ENCODE data around the gene DOCK1.
"Not testable (repeated sequence)": the region's sequence is repeated elsewhere in the genome, so short reads cannot be mapped to it uniquely, and the experiment has no call there.

Gene DOCK1

DNA sequence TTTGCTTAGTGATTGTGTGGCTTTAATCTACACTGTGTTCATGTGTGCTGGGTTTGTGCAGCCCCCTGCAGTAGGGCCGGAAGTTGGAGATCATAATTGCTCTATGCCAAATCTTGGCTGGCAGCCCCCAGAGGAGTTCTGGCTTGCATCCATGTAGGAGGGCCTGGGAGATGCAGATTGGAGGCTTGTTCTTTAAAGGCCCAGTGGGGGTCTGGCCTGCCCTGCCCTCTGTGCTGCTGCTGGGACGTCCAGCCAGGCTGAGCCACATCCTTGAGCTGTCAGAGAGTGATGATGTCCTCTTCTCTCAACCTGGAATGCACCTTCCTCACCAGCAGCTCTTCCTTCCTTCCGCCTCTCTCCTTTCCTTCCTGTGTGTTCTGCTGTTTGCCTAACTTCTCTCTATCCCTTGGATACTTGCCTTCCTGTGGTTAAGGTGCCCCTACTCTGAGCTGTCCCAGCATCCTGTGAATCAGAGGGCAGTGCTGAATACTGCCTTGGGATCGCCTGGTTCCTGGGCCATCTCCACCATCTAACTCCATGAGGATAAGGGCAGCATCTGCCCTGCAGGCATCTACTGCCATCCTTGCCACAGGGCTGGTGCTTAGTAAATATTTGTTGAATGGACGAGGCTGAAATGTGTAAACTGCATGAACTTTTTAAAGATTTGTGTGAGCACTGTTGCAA, 30.2 kb downstream of the DOCK1 start:
- Histone ChIP-seq H2AFZ (ENCODE audit: low read length, unreplicated experiment) (no peak overlapping the region), H3K4me1 (ENCODE audit: control insufficient read depth, insufficient read depth, low read length, unreplicated experiment) (peaks cover 9% of the 10 kb centered on the region), H3K27me3 (ENCODE audit: insufficient read depth, low read length) (no peaks in the 10 kb centered on the region), H3K36me3 (ENCODE audit: insufficient read depth, low read length) (no peaks in the 10 kb centered on the region), H3K27ac (ENCODE audit: low read depth, low read length) (no peak overlapping the region), H3K4me3 (ENCODE audit: low read depth, low read length) (no peak overlapping the region), H3K79me2 (ENCODE audit: control insufficient read depth, insufficient read depth, low read length, unreplicated experiment) (peaks cover 70% of the 10 kb centered on the region)

DNA sequence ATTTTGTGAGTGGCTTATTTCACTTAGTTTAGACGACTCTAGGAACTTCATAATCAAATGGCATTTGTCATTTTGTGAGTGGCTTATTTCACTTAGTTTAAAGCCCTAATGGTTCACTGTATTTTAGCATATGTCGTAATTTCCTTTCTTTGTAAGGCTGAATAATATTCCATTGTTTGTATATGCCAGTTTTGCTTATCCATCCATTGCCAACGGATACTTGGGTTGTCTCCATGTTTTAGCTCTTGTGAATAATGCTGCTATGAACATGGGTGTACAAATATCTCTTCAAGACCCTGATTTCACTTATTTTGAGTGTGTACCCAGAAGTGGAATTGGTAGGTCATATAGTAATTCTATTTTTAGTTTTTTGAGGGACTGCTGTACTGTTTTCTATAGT, 31.8 kb downstream of the DOCK1 start:
- Histone ChIP-seq H3K36me3 (ENCODE audit: insufficient read depth, low read length) (no peaks in the 10 kb centered on the region; the same call in 1 of the 2 replicates), H3K27ac (ENCODE audit: low read depth, low read length) (no peak overlapping the region), H3K27me3 (ENCODE audit: insufficient read depth, low read length) (no peaks in the 10 kb centered on the region), H2AFZ (ENCODE audit: low read length, unreplicated experiment) (no peak overlapping the region), H3K4me1 (ENCODE audit: control insufficient read depth, insufficient read depth, low read length, unreplicated experiment) (peaks cover 9% of the 10 kb centered on the region), H3K4me3 (ENCODE audit: low read depth, low read length) (no peak overlapping the region), H3K79me2 (ENCODE audit: control insufficient read depth, insufficient read depth, low read length, unreplicated experiment) (peaks cover 70% of the 10 kb centered on the region)

DNA sequence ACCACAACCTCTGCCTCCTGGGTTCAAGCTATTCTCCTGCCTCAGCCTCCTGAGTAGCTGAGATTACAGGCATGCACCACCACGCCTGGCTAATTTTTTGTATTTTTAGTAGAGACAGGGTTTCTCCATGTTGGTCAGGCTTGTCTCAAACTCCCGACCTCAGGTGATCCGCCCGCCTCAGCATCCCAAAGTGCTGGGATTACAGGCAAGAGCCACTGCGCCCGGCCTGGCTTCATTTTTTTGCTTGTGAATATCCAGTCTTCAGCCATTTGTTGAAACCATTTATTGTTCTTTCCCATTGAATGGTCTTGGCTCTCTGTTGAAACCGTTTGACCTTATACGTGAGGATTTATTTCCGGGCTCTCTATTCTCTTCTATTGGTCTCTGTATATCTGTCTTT, 32.9 kb downstream of the DOCK1 start:
- peaks cover 69% of the 10 kb centered on the region for H3K79me2 ChIP-seq (ENCODE audit: control insufficient read depth, insufficient read depth, low read length, unreplicated experiment)
- not testable (repeated sequence) for H3K36me3 ChIP-seq (ENCODE audit: insufficient read depth, low read length); H3K27ac ChIP-seq (ENCODE audit: low read depth, low read length); H3K27me3 ChIP-seq (ENCODE audit: insufficient read depth, low read length); H2AFZ ChIP-seq (ENCODE audit: low read length, unreplicated experiment); H3K4me3 ChIP-seq (ENCODE audit: low read depth, low read length); H3K4me1 ChIP-seq (ENCODE audit: control insufficient read depth, insufficient read depth, low read length, unreplicated experiment)

DNA sequence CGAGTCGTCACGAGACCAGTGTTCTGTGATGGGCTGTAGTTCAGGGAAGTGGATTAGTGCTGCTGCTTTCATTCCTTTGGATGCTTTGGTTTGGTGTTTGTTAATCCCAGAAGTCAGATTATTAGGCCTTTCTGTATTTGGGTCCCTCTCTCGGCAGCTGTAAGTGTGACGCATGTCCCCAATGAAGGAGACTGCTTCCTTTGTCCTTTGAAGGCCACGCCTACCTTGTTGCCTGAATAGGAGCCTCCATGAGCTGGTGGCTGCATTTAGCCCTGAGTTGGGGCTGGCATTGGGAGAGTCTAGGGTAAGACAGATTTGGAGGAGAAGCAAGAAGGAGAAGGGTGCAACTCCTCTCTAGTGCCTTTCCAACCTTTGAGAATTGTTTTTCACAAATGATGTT, 34.5 kb downstream of the DOCK1 start:
- peaks cover 71% of the 10 kb centered on the region for H3K79me2 ChIP-seq (ENCODE audit: control insufficient read depth, insufficient read depth, low read length, unreplicated experiment)
- peaks cover 9% of the 10 kb centered on the region for H3K4me1 ChIP-seq (ENCODE audit: control insufficient read depth, insufficient read depth, low read length, unreplicated experiment)
- H3K27ac ChIP-seq (ENCODE audit: low read depth, low read length): no peak overlapping the region
- H3K36me3 ChIP-seq (ENCODE audit: insufficient read depth, low read length): peaks cover 7% of the 10 kb centered on the region; the same call in 1 of the 2 replicates
- no peak overlapping the region for H2AFZ ChIP-seq (ENCODE audit: low read length, unreplicated experiment)
- no peak overlapping the region for H3K4me3 ChIP-seq (ENCODE audit: low read depth, low read length)
- H3K27me3 ChIP-seq (ENCODE audit: insufficient read depth, low read length): no peaks in the 10 kb centered on the region

DNA sequence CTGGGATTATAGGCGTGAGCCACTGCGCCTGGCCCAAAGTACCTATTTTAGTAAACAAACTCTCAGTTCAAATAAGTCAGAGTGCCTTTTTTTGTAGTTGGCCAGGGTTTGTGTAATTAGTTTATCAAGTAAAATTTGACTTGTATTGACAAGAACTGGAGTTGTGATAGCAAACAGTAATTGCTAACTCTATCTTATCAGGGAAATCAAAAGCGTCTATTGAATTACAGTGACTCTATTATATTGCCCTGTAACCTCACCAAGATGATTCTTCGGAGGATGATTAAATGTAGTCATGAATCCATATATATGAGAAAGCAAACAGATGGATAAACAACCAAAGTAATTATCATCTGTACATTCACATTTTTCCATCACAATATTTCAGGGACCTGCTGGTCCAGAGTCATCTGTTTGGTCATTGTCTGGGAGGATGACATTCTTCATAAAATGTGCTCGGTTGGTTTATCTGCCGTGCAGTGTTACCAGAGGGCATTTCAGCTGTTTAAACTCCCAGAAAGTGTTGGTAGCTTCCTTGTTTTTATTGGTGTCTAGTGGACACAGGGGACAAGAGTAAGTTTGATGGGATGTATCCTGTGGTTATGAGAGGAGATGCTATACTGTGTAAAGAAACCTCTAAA, 35.6 kb downstream of the DOCK1 start:
- Histone ChIP-seq H3K36me3 (ENCODE audit: insufficient read depth, low read length) (peaks cover 10% of the 10 kb centered on the region; the same call in 1 of the 2 replicates), H3K27me3 (ENCODE audit: insufficient read depth, low read length) (no peaks in the 10 kb centered on the region), H3K4me1 (ENCODE audit: control insufficient read depth, insufficient read depth, low read length, unreplicated experiment) (peaks cover under 1% of the 10 kb centered on the region), H3K4me3 (ENCODE audit: low read depth, low read length) (no peak overlapping the region), H2AFZ (ENCODE audit: low read length, unreplicated experiment) (no peak overlapping the region), H3K27ac (ENCODE audit: low read depth, low read length) (no peak overlapping the region), H3K79me2 (ENCODE audit: control insufficient read depth, insufficient read depth, low read length, unreplicated experiment) (peaks cover 72% of the 10 kb centered on the region)

DNA sequence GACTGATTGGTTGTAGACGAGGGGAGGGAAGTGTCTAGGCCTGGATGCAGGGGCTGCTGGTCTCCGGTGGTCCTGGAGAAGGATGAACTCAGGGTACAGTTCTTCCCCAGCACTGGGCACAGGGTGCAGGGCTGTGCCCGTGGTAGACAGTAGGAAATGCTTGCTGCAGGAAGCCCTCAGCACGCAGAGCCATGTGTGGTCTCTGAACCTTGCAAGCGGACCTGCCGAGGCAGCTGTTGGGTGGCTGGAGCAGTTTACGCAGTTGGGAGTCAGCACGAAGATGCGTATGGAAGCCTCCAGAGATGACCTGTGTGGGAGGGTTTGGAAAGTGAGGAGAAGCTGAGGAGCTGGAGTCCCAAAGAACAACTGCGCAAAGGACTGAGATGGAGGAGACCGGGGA, 39.0 kb downstream of the DOCK1 start:
- H3K4me1 ChIP-seq (ENCODE audit: control insufficient read depth, insufficient read depth, low read length, unreplicated experiment): no peaks in the 10 kb centered on the region
- H3K36me3 ChIP-seq (ENCODE audit: insufficient read depth, low read length): peaks cover 10% of the 10 kb centered on the region; the same call in 1 of the 2 replicates
- H3K4me3 ChIP-seq (ENCODE audit: low read depth, low read length): no peak overlapping the region
- H3K27ac ChIP-seq (ENCODE audit: low read depth, low read length): no peak overlapping the region
- no peak overlapping the region for H2AFZ ChIP-seq (ENCODE audit: low read length, unreplicated experiment)
- peaks cover 78% of the 10 kb centered on the region for H3K79me2 ChIP-seq (ENCODE audit: control insufficient read depth, insufficient read depth, low read length, unreplicated experiment)
- H3K27me3 ChIP-seq (ENCODE audit: insufficient read depth, low read length): no peaks in the 10 kb centered on the region

DNA sequence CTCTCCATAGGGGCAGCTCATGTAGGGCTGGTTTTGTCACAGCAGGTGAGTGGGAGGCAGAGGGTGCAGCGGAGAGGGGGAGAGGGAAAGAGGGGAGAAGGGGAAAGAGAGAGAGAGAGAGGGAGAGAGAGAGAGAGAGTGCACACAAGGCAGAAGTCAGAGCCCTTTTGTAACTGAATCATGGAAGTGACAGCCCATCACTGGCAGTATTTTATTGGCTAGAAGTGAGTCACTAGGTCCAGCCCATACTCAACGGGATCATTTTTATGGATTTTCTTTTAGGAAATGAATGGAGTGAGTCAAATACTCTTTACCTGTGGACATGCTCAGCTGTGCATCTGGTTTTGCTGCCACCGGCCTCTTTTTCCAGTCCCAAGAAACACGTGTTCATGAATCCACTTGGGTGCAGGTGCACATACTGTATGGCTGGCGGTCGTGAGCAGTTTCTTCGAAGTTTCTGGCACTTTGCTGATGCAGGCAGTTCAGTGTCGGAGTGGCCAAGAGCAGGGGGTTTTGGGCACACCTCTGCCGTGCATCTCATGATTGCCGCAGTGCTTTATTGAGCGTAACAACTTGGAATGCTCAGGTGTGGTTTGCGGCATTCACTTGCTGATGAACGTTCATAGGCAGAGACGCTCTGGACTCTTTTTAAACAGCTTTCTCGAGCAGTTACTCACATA, 40.3 kb downstream of the DOCK1 start:
- Histone ChIP-seq H3K4me1 (ENCODE audit: control insufficient read depth, insufficient read depth, low read length, unreplicated experiment) (no peaks in the 10 kb centered on the region), H3K36me3 (ENCODE audit: insufficient read depth, low read length) (peaks cover 10% of the 10 kb centered on the region; the same call in 1 of the 2 replicates), H3K79me2 (ENCODE audit: control insufficient read depth, insufficient read depth, low read length, unreplicated experiment) (peaks cover 83% of the 10 kb centered on the region), H3K27me3 (ENCODE audit: insufficient read depth, low read length) (no peaks in the 10 kb centered on the region), H2AFZ (ENCODE audit: low read length, unreplicated experiment) (no peak overlapping the region), H3K27ac (ENCODE audit: low read depth, low read length) (no peak overlapping the region), H3K4me3 (ENCODE audit: low read depth, low read length) (no peak overlapping the region)

DNA sequence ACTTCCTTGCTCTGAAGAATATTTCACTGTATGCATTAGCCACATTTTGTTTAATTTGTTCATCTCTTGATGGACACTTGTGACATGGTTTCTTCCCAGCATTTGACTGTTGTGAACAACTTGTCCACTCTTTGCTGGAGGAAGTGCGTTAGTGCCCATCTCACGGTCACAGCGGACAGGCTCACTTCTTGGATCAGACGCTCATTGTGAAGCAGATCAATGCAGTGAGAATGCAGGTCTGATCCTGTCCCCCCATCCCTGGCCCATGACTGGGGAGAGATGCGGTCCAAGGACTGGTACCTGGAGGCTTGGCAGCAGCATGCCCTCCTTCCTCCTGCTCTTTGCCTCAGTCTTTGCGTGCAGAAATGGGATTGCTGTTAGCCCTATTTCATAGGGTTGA, 41.5 kb downstream of the DOCK1 start:
- H3K4me3 ChIP-seq (ENCODE audit: low read depth, low read length): no peak overlapping the region
- no peaks in the 10 kb centered on the region for H3K27me3 ChIP-seq (ENCODE audit: insufficient read depth, low read length)
- no peak overlapping the region for H3K27ac ChIP-seq (ENCODE audit: low read depth, low read length)
- peaks cover 10% of the 10 kb centered on the region; the same call in 1 of the 2 replicates for H3K36me3 ChIP-seq (ENCODE audit: insufficient read depth, low read length)
- H3K4me1 ChIP-seq (ENCODE audit: control insufficient read depth, insufficient read depth, low read length, unreplicated experiment): no peaks in the 10 kb centered on the region
- no peak overlapping the region for H2AFZ ChIP-seq (ENCODE audit: low read length, unreplicated experiment)
- peaks cover 85% of the 10 kb centered on the region for H3K79me2 ChIP-seq (ENCODE audit: control insufficient read depth, insufficient read depth, low read length, unreplicated experiment)

DNA sequence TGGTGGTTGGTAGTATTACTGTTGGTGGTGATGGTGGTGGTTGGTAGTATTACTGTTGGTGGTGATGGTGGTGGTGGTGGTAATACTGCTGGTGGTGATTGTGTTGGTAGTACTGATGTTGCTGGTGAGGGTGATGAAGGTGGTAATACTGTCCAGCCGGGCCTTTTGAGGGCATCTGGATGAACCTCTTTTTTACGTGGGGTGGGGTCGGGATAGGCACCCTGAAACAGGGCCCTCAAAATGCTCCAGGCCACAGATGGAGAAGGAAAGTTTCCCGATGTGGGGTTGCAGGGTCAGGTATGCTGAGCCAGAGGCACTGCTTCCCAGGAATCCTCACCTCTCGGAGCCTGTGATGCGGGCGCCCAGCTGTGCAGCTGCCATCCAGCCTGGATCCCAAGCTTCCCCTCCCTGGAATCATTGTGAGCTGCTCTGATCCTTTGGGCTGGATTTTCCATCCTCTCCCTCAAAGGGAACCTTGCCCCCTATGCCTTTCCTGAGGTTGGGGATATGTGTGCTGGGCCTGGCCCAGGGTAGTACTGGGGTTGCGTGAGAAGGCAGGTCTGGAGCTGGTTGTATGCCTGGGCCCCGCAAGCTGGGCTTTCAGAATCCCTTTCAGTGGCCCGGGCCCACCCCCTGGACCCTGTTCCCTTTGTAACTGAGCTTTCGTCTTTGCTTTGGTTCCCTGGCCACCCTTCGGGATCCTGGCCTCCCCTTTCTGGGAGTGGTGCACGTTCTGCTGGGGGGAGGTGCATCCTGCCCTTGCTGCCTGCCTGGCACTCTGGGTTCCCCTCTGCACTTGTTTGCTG, 43.3 kb downstream of the DOCK1 start:
- 0 out of 2 replicates have a peak, but pooled peaks cover 4% of the 10 kb centered on the region for H3K36me3 ChIP-seq (ENCODE audit: insufficient read depth, low read length)
- H3K27ac ChIP-seq (ENCODE audit: low read depth, low read length): no peak overlapping the region
- H2AFZ ChIP-seq (ENCODE audit: low read length, unreplicated experiment): no peak overlapping the region
- H3K4me3 ChIP-seq (ENCODE audit: low read depth, low read length): no peak overlapping the region
- H3K27me3 ChIP-seq (ENCODE audit: insufficient read depth, low read length): no peaks in the 10 kb centered on the region
- H3K79me2 ChIP-seq (ENCODE audit: control insufficient read depth, insufficient read depth, low read length, unreplicated experiment): peaks cover 90% of the 10 kb centered on the region
- no peaks in the 10 kb centered on the region for H3K4me1 ChIP-seq (ENCODE audit: control insufficient read depth, insufficient read depth, low read length, unreplicated experiment)

DNA sequence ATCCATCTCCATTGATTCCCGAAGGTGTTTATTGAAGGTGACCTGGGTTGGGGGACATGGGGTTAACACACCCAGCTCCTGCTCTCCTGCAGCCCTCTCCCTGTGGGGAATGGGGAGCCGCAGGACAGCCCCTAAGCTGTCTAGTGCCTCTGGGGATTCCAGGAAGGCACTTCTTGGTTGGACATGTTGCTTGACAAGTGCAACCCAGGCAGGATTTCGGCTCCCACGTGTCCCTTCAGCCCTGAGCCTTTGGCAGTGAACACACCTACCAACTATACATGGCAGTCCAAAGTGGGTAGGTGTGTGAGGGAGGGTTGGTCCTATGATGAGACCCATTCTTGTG, 43.9 kb downstream of the DOCK1 start:
- Histone ChIP-seq H3K4me1 (ENCODE audit: control insufficient read depth, insufficient read depth, low read length, unreplicated experiment) (no peaks in the 10 kb centered on the region), H3K79me2 (ENCODE audit: control insufficient read depth, insufficient read depth, low read length, unreplicated experiment) (peaks cover 90% of the 10 kb centered on the region), H3K36me3 (ENCODE audit: insufficient read depth, low read length) (0 out of 2 replicates have a peak, but pooled peaks cover 4% of the 10 kb centered on the region), H3K27me3 (ENCODE audit: insufficient read depth, low read length) (no peaks in the 10 kb centered on the region), H2AFZ (ENCODE audit: low read length, unreplicated experiment) (no peak overlapping the region), H3K27ac (ENCODE audit: low read depth, low read length) (no peak overlapping the region), H3K4me3 (ENCODE audit: low read depth, low read length) (no peak overlapping the region)

Data from ACC112 (cell line).